GM21717 (cell line): ENCODE results near the gene TACC2.
"Not testable (repeated sequence)": the region's sequence is repeated elsewhere in the genome, so short reads cannot be mapped to it uniquely, and the experiment has no call there.

ENCODE experiments used
- ATAC-seq: cut with Tn5 transposase; IDR thresholded peaks from one replicate; pipeline ENCODE4 v1.9.1; 2021; ENCODE audit warnings: mild to moderate bottlenecking, moderate library complexity; ENCODE audit not compliant: unreplicated experiment

TACC2 gene

DNA sequence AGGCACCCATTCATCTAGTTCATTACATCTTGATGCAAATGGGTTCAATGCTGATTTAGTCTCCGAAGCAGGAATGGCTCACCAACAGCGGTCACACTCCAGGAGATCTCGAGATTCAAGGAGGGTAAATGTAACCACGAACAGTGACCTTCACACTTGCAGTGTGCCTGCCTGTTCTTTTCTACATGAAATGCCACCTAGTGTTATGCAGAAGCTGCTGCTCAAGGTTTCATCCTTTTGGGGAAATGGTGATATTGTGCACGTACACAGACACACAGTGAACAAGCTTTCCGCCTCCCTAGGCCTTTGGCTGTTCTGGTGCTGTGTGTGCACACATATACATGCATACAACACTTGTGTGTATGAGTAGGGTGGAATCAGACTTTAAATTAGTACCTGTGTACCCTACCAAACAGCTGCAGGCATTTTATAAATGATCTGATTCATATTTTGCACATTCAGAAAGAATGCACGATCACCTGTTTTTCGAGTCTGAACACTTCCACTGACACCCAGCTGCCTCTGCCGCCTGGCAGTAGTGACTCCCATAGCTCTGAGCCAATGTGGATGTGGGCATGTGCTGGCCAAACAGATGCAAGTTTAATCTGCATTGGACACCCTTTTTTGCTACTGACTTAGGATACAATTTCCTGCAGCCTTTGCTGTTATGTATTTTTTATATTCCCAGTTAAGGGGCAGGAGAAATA lies 100.5 kb downstream of the TACC2 start:
- no peak for ATAC-seq

DNA sequence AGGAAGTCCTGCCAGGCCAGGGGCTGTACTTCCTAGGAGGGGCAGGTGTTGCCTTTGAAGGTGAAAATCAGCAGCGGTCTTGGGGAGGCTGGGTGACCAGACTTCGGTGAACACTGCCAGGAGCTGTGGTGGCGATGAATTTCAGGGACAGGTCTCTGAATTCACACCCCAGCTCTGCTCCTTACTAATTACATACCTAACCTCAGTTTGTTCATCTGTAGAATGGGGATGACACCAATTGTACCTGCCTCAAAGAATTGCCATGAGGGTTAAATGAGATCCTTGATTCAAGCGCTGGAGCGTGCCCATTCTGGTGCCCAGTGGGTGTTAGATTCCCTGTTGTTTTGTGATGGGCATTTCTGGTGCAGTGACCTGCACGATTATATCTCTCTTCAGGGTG lies 102.8 kb downstream of the TACC2 start:
- ATAC-seq, result no peak

DNA sequence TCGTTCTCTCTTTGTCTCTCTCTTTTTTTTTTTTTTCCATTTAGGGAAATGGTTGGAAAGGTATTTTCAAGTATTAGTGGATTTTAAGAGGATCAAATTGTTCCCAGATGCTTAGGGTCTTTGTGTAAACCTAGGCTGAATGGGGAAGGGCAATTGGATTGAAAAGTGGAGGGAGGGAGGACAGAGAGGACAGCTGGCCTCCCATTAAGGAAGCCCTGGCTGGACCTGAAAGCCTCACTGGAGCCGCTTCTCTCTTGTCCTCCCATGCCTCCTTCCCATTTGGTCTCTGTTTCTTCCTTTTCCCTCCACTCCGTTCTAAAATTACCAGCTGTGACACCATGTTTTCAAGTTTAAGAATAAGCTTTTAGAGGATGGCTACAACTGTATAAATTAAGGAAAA lies 104.1 kb downstream of the TACC2 start:
- no peak for ATAC-seq

DNA sequence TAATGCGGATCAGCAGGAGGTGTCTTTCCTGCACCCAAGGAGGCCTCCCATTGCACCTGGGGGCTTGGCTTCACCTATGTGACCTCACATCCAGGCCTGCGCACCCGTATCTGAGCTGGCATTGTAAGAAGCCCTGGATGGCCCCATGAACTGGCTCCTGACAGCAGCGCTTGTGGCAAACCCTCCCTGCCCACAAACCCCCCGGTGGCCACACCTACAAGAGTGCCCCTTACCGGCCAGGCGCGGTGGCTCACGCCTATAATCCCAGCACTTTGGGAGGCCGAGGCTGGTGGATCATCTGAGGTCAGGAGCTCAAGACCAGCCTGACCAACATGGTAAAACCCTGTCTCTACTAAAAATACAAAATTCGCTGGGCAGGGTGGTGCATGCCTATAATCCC lies 107.2 kb downstream of the TACC2 start:
- ATAC-seq, result not testable (repeated sequence)

DNA sequence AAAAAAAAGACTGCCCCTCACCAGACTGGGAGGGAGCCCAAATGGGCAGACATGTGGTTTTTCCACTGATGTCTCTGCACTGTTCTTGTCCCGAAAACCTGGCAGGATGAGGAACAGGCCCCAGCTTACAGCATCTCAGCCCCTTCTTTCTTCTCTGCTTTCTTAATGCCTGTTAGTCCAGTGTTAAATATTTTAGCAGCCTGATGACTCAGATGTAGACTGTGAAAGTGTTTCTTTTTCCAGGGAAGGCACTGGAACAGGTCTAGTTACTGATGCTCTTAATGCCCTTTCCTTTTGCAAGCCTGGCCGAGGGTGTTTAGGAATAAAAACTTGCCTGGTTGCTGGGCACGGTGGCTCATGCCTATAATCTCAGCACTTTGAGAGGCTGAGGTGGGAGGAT lies 107.7 kb downstream of the TACC2 start:
- ATAC-seq, result no peak

DNA sequence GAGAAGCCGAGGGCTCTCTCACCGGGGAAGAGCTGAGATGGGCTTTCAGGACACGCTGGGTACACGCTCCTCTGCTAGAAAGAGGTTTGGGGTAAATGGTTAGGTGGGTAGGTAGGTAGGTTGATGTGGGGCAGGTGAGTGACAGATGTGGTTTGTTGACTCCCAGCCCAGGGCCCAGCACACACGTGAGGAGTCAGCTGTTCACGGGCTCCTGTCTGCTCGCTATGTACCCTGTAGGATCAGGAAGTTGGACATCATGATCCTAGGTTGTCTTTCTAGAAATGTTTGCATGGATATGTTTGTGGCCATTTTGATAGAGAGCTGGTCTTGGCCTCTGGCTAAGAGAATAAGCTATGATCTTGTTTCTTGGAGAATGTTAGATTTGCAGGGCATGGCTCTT lies 109.0 kb downstream of the TACC2 start:
- no peak for ATAC-seq

DNA sequence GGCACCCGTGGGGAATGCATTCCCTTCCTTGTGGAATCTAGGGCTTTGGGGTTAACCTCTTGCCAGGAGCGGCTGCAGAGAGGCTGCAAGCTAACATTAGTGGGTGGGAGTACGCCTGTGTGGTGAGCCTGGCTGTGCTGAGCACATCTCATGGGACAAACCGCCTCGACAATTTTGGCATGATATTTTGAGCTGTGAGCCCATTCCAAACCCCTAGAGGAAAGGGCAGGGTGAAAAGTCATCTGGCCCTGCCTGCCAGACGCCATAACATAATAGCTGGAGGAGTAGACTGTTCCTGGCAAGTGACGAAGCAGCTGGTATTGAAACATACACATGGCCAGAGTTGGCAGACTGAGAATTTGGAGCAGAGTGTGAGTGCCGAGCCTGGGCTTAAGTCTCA lies 110.0 kb downstream of the TACC2 start:
- ATAC-seq, result no peak

DNA sequence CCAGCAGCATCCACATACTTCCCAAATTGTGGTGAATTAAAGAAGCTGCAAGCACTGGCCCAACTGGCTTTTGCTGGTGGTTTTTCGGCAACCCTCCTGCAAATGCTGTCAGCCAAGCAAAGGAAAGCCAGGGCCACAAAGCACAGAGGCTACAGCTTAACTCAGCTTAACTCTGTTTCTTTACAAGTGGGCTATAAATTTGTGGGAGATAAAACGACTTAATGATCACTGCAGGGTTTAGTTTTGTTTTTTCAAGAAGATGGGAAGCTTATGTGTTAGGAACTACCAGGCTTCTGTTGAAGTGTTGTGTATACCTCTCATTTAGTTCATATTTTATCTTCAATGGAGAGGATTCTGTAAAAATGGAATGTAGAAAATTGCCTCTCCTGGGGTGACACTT lies 110.6 kb downstream of the TACC2 start:
- no peak for ATAC-seq

DNA sequence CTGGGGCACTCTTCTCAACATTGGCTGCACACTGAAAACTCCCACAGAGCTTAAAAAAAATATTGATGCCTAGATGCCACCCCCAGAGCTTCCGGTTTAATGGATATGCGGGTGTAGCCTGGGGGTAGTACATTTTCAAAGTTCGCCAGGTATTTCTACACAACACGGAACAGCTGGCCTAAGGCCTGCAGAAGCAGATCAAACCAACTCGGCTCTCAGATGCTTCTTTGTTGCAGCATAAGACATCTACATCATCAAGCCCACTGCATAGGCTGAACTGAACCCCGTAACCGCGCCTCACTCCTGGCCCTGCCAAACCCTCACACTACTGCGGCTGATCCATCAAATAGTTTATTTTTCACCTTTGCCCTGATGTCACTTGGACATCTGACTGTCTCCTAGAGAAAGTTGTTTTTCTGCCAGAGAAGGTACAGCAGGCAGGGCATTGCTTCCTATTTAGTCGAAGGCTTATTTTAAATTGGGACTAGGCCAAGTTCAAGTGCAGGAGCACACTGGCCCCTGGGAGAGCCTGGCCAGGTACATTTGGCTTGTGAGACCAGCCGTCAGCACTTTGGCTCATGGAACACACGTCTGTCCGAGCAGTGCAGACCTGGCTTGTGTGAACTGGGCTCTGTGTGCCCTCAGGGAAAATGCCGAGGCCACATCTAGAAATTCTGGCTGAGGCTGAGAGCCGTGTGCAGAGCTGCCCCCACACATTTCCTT lies 113.3 kb downstream of the TACC2 start:
- ATAC-seq, result no peak

DNA sequence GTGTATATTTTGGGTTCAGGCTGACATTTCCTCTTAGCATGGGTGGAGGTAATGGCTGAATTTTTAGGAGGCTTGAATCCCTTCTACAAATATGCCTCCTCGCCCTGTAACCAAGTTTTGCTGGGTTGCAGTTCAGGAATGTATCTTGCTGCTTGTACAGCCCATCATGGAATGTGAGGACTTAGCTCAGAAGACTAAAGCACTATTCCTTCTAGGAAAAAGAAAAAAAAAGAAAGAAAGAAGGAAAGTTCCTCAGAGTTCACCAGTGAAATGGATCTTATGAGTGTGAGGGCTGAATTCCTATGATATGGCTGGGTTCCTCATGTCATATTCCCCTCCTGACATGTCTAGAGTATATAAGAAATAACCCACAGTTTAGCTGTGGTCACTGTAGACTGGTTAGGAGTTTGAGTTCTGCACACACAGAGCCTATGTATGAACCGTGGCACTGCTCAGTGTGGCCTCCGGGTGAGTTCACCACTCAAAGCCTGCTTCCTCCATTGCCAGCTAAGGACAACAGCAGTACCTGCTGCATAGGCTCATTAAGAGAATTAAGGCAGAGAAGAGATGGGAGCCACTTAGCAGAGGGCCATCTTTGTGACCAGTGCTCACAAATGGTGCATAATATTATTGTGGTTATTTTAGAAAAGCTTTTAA lies 114.0 kb downstream of the TACC2 start:
- no peak for ATAC-seq

DNA sequence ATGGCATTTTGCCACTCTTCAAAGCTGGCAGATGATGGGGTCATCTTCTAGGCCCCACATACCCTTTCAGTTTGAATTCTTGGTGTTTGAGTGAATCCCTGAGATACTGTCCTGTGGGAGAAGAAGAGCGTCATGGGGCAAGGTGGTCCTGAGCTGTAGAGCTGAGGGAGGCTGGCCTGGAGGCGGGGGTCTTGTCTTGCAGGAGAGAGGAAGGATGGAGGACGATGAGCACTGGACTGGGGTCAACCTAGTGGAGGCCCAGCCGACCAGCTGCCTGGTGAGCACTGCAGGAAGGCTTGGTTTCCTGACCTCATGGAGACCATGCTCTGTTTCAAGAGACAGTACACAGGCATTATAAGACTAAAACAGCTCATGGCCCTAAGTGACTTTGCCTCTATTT lies 114.6 kb downstream of the TACC2 start:
- no peak for ATAC-seq

DNA sequence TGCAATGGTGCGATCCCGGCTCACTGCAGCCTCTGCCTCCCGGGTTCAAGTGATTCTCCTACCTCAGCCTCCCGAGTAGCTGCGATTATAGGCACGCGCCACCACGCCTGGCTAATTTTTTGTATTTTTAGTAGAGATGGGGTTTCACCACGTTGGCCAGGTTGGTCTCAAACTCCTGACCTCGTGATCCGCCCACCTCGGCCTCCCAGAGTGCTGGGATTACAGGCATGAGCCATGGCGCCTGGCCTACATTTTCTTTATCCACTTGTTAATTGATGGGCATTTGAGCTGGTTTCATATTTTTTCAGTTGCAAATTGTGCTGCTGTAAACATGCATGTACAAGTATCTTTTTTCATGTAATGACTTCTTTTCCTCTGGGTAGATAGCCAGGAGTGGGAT lies 119.8 kb downstream of the TACC2 start:
- ATAC-seq, result not testable (repeated sequence)

DNA sequence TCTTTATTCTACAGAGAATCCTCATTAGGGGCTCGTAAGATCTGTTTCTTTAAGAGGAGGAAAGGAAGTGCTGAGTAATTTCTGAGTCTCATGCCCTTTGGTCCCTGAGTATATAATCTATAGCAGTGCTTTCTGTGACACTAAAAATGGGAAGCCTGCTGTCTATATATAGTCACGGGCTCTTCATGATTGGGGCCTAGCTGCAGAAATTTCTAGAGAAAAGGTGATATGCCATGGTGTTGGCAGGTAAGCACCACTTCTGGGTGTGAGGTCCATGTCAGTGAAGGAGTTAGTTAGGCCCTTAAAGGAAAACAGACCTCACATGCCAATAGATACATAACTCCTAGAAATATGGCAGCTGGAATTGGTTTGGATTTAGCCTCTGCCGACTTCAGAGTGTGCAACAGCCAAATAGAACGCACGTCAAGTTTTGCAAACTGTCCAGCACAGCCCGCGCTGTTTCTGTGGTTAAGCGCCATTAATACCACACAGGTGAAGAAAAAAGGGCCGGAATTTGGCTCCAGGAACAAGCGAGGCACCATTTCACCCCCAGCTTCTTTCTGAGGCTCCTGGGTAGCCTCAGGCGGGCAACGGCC lies 123.2 kb downstream of the TACC2 start:
- ATAC-seq, result no peak

DNA sequence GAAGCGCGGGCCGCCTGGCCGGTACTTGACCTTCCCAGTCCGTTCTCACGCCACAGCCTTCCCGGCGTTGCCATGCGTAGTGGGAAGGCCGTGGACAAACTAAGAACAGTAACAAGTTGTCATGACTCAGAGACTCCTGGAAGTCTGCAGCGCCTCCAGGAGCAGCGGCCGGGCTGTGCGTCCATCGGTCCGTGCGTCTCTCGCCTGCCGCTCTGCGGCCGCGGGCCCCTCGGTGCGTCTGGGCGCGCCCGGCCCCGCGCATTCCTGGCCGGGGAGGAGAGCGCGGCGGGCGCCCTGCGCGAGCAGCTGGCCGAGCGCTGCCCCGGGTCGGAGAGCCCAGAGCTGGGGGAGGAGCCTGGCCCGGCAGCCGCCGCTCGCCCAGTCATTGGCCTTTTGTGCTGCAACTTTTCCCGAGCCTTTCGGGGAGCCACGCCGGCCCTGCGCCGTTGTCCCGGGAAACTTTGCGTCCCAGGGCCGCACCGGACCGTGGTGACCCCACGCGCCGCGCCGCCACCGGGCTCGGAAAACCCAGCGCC lies 123.7 kb downstream of the TACC2 start:
- no peak for ATAC-seq

DNA sequence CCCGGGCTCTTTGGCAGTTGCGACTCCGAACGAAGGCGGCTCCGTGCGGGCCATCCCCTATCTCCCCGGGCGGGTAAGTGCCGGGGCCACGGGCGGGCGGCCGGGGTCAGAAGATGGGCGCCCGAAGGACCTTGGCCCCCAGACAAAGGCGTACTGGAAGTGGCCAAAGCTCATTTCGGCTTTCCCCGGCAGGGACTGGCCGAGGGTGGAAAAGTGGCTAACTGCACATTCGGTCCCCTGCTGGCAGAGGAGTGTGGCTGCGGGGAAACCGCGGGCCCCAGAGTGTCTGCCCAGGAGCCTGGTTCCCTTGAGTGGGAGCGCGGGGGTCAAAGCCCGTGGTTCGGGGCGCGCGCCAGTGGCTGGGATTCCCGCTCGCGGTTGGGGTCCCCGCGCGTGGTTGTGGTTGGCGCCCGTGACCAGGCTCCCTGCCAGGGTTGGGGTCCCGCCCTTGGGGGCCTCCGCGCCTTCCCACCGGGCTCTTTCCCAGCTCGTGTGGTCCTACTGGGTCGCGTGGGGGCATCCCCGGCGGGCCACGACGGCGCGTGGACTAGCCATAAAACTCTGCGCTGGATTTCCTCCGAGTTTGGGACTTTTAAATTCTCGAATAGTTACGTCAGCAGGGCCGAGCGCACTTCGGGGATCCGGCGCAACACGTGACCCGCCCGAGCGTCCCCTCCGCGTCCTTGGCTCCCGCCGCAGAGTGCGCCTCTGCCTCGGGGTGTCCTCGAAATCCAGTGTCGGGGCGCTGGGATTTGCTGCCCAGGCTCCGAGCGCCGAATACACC lies 124.4 kb downstream of the TACC2 start:
- no peak for ATAC-seq

DNA sequence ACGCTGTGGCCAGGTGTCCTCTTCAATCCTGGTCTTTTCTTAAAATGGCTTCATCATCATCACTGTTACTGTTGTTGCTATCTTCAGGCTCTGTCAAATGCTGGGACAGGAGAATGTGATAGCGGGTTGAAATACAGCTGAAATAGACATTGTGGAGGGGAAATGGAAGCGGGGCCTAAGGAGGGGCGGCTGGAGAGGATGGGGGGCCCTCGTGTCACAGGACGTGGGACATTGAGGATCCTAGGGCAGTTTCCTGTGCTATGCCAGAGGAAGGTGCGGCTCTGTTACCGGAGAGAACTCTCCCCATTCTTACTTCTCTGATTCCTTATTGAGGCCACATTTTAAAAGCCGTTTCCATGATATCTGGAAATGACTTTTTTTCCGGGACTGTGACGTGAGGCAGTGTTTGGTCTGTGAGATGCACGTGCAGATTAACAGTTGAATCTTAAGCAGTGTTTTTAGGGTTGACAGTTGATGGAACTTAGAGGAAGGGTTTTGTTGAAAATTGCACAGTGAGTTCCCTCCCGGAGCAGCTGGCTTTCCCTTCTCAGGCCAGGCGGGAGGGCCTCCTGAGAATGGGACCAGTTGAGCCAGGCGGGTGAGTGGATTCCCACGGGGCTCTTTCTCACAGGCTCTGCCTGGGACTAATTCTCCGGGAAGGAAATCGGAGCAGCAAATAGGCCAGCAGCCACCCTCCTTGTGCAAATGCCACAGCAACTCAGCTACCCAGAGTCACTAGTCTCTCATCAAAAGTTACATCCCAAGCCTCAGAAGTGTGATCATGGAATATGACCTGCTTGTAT lies 125.2 kb downstream of the TACC2 start:
- no peak for ATAC-seq

DNA sequence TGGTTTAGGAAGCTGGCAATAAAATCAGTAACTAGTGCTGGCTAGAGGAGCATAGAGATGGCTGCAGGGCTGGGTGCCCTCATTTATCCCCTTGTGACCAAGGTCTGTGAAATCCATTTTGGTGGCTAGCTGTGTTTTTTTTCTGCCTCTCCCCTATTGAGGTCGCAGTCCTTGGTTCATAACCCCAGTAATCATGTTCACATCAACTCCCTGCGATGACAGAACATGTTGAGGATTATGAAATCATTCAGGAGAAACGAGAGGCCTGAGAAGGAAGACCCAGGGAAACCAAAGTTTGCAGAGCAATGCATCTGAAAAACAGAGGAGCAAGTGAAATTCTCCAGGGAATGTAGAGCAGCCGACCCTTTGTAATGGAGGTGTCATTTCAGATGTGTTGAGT lies 126.9 kb downstream of the TACC2 start:
- ATAC-seq, result no peak

DNA sequence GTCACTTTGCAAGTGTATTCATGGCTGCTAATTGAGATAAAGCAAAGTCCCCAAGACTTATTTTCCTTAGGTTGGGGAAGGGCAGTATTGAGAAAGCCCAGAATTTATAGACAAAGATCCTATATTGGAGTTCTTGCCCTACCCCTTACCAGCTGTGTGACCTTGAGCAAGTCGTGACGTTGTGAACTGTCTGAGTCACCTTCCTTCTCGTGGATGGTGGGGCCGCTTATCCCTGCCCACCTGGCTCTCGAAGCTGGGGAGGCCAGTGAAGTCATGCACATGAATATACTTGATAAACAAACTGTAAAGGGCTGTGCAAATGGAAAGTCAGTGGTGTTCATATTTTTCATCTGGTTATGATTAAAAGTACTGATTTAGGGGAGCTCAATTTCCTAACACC lies 127.4 kb downstream of the TACC2 start:
- no peak for ATAC-seq

DNA sequence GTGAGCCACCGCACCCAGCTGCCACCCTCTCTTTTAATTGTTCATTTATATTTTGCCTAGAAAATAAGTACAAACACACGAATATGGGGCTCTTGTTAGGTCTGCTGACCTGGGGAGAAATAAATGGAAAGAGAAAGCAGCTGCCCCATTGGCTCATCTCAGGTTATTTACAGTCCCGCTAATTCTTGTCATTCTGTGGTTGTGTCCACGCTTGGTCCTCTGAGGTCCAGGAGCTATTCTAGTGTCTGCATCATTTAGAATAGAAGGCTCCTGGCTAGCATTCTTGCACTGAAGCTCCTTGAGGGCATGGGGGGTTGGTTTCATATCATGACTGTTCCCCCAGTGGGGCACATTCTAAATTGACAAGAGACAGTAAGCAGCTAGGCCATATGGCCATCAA lies 128.5 kb downstream of the TACC2 start:
- ATAC-seq, result no peak
